ENCODE data around the gene PNPT1.
"Not testable (repeated sequence)": the region's sequence is repeated elsewhere in the genome, so short reads cannot be mapped to it uniquely, and the experiment has no call there.

Gene PNPT1

DNA sequence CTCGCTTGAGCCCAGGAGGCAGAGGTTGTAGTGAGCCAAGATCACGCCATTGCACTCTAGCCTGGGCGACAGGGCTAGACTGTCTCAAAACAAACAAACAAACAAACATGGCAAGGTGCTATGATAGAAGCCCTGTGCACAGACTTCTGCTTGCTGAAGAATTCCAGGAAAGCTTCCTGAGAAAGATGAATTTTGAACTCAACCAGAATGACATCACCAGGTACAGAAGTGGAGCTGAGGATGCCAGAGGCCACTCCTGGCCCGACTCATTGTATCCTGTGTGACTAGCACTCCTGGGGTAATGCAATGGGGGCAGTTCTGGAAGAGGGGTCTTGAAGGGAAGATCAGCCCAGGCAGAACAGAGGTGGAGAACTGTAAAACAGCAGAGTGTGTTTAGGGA, 22.0 kb upstream of the PNPT1 start:
- no peaks in the 10 kb centered on the region for H3K36me3 ChIP-seq (ENCODE audit: control insufficient read depth, insufficient read depth, low read length)
- H3K27me3 ChIP-seq (ENCODE audit: control insufficient read depth, insufficient read depth, low read length), result no peaks in the 10 kb centered on the region
- peaks cover 14% of the 10 kb centered on the region for H3K4me1 ChIP-seq (ENCODE audit: control insufficient read depth, insufficient read depth, low read length)
- no peaks in the 10 kb centered on the region for H3K9me3 ChIP-seq (ENCODE audit: control insufficient read depth, insufficient read depth, low read length)
- H3K4me3 ChIP-seq (ENCODE audit: low read depth, low read length), result no peak overlapping the region
- no peak overlapping the region for H3K9ac ChIP-seq (ENCODE audit: low read depth, low read length)

- H3K9ac ChIP-seq (ENCODE audit: low read depth, low read length); H3K9me3 ChIP-seq (ENCODE audit: control insufficient read depth, insufficient read depth, low read length); H3K27me3 ChIP-seq (ENCODE audit: control insufficient read depth, insufficient read depth, low read length); H3K4me3 ChIP-seq (ENCODE audit: low read depth, low read length); H3K36me3 ChIP-seq (ENCODE audit: control insufficient read depth, insufficient read depth, low read length): not testable (repeated sequence)
- peaks cover 14% of the 10 kb centered on the region for H3K4me1 ChIP-seq (ENCODE audit: control insufficient read depth, insufficient read depth, low read length)
These were observed 21.5 kb upstream of the PNPT1 start for GRCh38 chr2:55715178-55715577.

- no peak overlapping the region for H3K4me3 ChIP-seq (ENCODE audit: low read depth, low read length)
- no peaks in the 10 kb centered on the region for H3K9me3 ChIP-seq (ENCODE audit: control insufficient read depth, insufficient read depth, low read length)
- no peaks in the 10 kb centered on the region for H3K27me3 ChIP-seq (ENCODE audit: control insufficient read depth, insufficient read depth, low read length)
- H3K9ac ChIP-seq (ENCODE audit: low read depth, low read length), result no peak overlapping the region
- H3K36me3 ChIP-seq (ENCODE audit: control insufficient read depth, insufficient read depth, low read length), result no peaks in the 10 kb centered on the region
- H3K4me1 ChIP-seq (ENCODE audit: control insufficient read depth, insufficient read depth, low read length), result peaks cover 6% of the 10 kb centered on the region
These were observed 18.9 kb upstream of the PNPT1 start for GRCh38 chr2:55712477-55713060.

DNA sequence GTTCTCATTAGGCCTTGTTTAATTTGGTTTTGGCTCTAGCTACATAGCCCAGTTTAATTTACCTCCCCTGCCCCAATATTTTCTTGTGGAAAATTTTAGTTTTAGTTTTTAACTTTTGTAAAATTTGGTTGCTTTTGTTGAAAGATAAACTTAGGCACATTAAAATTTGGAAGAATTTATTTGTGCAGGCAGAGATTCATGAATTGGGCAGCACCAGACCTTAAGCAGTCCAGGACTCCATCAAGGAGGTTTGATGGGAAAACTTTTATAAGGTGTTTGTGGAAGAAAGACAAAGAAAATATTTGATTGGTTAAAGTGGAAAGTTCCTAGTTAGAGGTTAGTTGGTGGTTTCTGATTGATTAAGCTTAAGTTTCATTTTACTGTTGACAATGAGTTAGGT, 16.4 kb upstream of the PNPT1 start:
- no peak overlapping the region for H3K4me3 ChIP-seq (ENCODE audit: low read depth, low read length)
- H3K9ac ChIP-seq (ENCODE audit: low read depth, low read length), result no peak overlapping the region
- H3K36me3 ChIP-seq (ENCODE audit: control insufficient read depth, insufficient read depth, low read length), result no peaks in the 10 kb centered on the region
- H3K27me3 ChIP-seq (ENCODE audit: control insufficient read depth, insufficient read depth, low read length), result no peaks in the 10 kb centered on the region
- no peaks in the 10 kb centered on the region for H3K9me3 ChIP-seq (ENCODE audit: control insufficient read depth, insufficient read depth, low read length)
- peaks cover 6% of the 10 kb centered on the region for H3K4me1 ChIP-seq (ENCODE audit: control insufficient read depth, insufficient read depth, low read length)

DNA sequence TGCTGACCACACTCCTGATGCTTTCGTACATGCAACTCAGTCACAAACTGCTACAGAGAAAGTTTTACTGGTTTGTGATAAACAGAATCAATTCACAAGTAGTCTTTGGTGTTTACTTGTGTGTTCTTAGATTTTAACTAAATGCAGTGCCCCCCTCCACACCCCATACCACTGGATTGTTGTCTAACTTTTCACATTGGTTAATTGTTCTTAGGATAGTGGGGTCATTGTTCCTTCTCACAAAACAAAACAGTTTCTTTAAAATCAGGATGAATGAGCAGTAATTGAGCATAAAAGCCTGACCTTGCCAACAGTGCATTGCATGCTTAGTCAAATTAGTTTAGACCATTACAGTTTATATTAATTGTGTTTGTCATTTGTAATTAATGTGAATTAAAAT, 14.1 kb upstream of the PNPT1 start:
- Histone ChIP-seq H3K4me3 (ENCODE audit: low read depth, low read length) (no peak overlapping the region), H3K36me3 (ENCODE audit: control insufficient read depth, insufficient read depth, low read length) (no peaks in the 10 kb centered on the region), H3K9me3 (ENCODE audit: control insufficient read depth, insufficient read depth, low read length) (no peaks in the 10 kb centered on the region), H3K4me1 (ENCODE audit: control insufficient read depth, insufficient read depth, low read length) (peaks cover 6% of the 10 kb centered on the region), H3K27me3 (ENCODE audit: control insufficient read depth, insufficient read depth, low read length) (no peaks in the 10 kb centered on the region), H3K9ac (ENCODE audit: low read depth, low read length) (no peak overlapping the region)

GRCh38 chr2:55706258-55706657, 12.6 kb upstream of the PNPT1 start:
- H3K9me3 ChIP-seq (ENCODE audit: control insufficient read depth, insufficient read depth, low read length); H3K9ac ChIP-seq (ENCODE audit: low read depth, low read length); H3K36me3 ChIP-seq (ENCODE audit: control insufficient read depth, insufficient read depth, low read length); H3K4me3 ChIP-seq (ENCODE audit: low read depth, low read length); H3K4me1 ChIP-seq (ENCODE audit: control insufficient read depth, insufficient read depth, low read length); H3K27me3 ChIP-seq (ENCODE audit: control insufficient read depth, insufficient read depth, low read length): not testable (repeated sequence)

- Histone ChIP-seq H3K4me3 (ENCODE audit: low read depth, low read length) (no peak overlapping the region), H3K9ac (ENCODE audit: low read depth, low read length) (no peak overlapping the region), H3K27me3 (ENCODE audit: control insufficient read depth, insufficient read depth, low read length) (no peaks in the 10 kb centered on the region), H3K9me3 (ENCODE audit: control insufficient read depth, insufficient read depth, low read length) (no peaks in the 10 kb centered on the region), H3K36me3 (ENCODE audit: control insufficient read depth, insufficient read depth, low read length) (no peaks in the 10 kb centered on the region), H3K4me1 (ENCODE audit: control insufficient read depth, insufficient read depth, low read length) (no peaks in the 10 kb centered on the region)
These were observed 11.5 kb upstream of the PNPT1 start for GRCh38 chr2:55705027-55705653.

DNA sequence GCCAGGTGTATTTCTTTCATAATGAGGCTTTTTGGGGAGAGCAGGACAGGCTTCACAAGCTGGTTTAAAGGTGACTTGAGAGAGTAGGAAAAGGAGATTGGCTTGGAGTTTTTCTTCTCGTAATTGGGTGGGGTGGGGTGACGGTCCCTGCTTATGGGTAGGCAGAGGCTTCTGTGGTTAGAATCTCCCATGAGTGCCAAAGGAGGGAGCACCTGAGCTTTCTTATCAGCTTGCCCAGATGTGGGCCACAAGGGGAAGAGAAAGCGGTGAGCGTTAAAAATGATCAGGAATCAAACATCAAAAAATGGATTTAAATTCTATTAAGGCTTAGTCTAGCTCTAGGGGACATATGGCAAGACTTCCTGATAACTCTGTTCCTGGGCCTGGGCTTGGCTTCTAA, 9.7 kb upstream of the PNPT1 start:
- Histone ChIP-seq H3K4me3 (ENCODE audit: low read depth, low read length) (no peak overlapping the region), H3K9me3 (ENCODE audit: control insufficient read depth, insufficient read depth, low read length) (no peaks in the 10 kb centered on the region), H3K9ac (ENCODE audit: low read depth, low read length) (no peak overlapping the region), H3K36me3 (ENCODE audit: control insufficient read depth, insufficient read depth, low read length) (no peaks in the 10 kb centered on the region), H3K27me3 (ENCODE audit: control insufficient read depth, insufficient read depth, low read length) (no peaks in the 10 kb centered on the region), H3K4me1 (ENCODE audit: control insufficient read depth, insufficient read depth, low read length) (no peaks in the 10 kb centered on the region)

DNA sequence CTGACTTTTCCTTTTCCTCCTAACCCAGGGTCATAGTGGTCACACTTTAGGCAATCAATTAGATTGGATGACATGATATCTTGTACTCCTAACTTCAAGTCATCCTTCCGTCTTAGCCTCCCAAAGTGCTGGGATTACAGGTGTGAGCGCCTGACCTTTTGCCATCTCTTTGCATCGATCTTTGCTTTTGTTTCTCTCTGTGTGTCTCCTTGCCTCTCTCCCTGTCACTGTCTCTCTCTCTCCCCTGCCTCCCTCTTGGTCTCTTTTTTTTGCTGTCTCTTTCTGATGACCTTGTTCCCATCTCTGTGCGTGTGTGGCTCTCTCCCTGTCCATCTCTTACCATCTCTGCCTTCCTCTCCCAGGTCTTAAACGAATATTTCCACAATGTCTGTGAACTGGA, 904 bp downstream of the PNPT1 start:
- H3K4me1 ChIP-seq (ENCODE audit: control insufficient read depth, insufficient read depth, low read length); H3K9ac ChIP-seq (ENCODE audit: low read depth, low read length); H3K36me3 ChIP-seq (ENCODE audit: control insufficient read depth, insufficient read depth, low read length); H3K27me3 ChIP-seq (ENCODE audit: control insufficient read depth, insufficient read depth, low read length); H3K9me3 ChIP-seq (ENCODE audit: control insufficient read depth, insufficient read depth, low read length): not testable (repeated sequence)
- H3K4me3 ChIP-seq (ENCODE audit: low read depth, low read length), result peak overlapping the region; percentile 93

DNA sequence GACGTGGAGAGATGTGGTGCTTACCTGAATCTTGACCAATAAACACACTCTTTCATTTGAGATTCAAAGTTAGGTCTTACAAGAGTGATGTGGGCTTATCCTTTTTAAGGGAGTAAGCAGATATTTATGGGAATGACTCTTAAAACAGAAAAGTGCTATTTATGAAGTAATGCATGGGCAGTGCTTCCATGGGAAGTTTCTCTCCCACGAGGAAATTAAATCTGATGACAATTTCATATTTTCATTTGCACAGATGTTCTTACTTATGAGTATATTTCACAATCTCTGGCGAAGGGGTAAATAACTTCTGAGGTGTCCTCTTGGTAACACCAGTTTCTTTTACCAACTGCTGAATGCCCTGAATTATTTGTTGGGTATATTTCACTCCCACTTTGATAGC, 21.0 kb downstream of the PNPT1 start:
- Histone ChIP-seq H3K36me3 (ENCODE audit: control insufficient read depth, insufficient read depth, low read length) (no peaks in the 10 kb centered on the region), H3K4me1 (ENCODE audit: control insufficient read depth, insufficient read depth, low read length) (no peaks in the 10 kb centered on the region), H3K9me3 (ENCODE audit: control insufficient read depth, insufficient read depth, low read length) (no peaks in the 10 kb centered on the region), H3K27me3 (ENCODE audit: control insufficient read depth, insufficient read depth, low read length) (no peaks in the 10 kb centered on the region), H3K9ac (ENCODE audit: low read depth, low read length) (no peak overlapping the region), H3K4me3 (ENCODE audit: low read depth, low read length) (no peak overlapping the region)

GRCh38 chr2:55668956-55669355, 24.7 kb downstream of the PNPT1 start:
- Histone ChIP-seq H3K9ac (ENCODE audit: low read depth, low read length) (no peak overlapping the region), H3K4me1 (ENCODE audit: control insufficient read depth, insufficient read depth, low read length) (no peaks in the 10 kb centered on the region), H3K4me3 (ENCODE audit: low read depth, low read length) (no peak overlapping the region), H3K36me3 (ENCODE audit: control insufficient read depth, insufficient read depth, low read length) (peaks cover 7% of the 10 kb centered on the region), H3K9me3 (ENCODE audit: control insufficient read depth, insufficient read depth, low read length) (no peaks in the 10 kb centered on the region), H3K27me3 (ENCODE audit: control insufficient read depth, insufficient read depth, low read length) (no peaks in the 10 kb centered on the region)

- H3K4me3 ChIP-seq (ENCODE audit: low read depth, low read length), result no peak overlapping the region
- H3K9me3 ChIP-seq (ENCODE audit: control insufficient read depth, insufficient read depth, low read length), result no peaks in the 10 kb centered on the region
- no peak overlapping the region for H3K9ac ChIP-seq (ENCODE audit: low read depth, low read length)
- peaks cover 3% of the 10 kb centered on the region for H3K4me1 ChIP-seq (ENCODE audit: control insufficient read depth, insufficient read depth, low read length)
- H3K27me3 ChIP-seq (ENCODE audit: control insufficient read depth, insufficient read depth, low read length), result no peaks in the 10 kb centered on the region
- H3K36me3 ChIP-seq (ENCODE audit: control insufficient read depth, insufficient read depth, low read length), result peaks cover 17% of the 10 kb centered on the region
These were observed 40.4 kb downstream of the PNPT1 start for GRCh38 chr2:55653255-55653654.
